HFFc6 (cell line): Measurements from ENCODE around the gene RAD54L2. TPM values are rescaled to one million over a fixed set of nuclear protein-coding genes. Genes with fewer than 3 reads are reported as not detected.

Experiments
- DNase-seq: peaks from one replicate; pipeline ENCODE4 v3.0.0-alpha.2; 2018
- H3K27ac Mint-ChIP-seq: 2 replicates; pipeline ENCODE4 v1.8.0; 2020; ENCODE audit warnings: mild to moderate bottlenecking, mixed read lengths
- H3K27me3 Mint-ChIP-seq: 2 replicates; pipeline ENCODE4 v1.8.0; 2021; ENCODE audit warnings: mild to moderate bottlenecking, moderate library complexity, mixed read lengths; ENCODE audit not compliant: insufficient read depth
- H3K36me3 Mint-ChIP-seq: 2 replicates; pipeline ENCODE4 v1.8.0; 2021; ENCODE audit warnings: low read depth, mixed read lengths
- H3K4me1 Mint-ChIP-seq: 2 replicates; pipeline ENCODE4 v1.8.0; 2020; ENCODE audit warnings: low read depth, mixed read lengths
- H3K4me3 Mint-ChIP-seq: 2 replicates; pipeline ENCODE4 v1.8.0; 2020; ENCODE audit warnings: mild to moderate bottlenecking, moderate library complexity, mixed read lengths
- H3K9me3 Mint-ChIP-seq: 2 replicates; pipeline ENCODE4 v1.8.0; 2020; ENCODE audit warnings: mild to moderate bottlenecking, mixed read lengths
- CTCF ChIP-seq: fragments of 200-600 bp; sonication (generic); IDR thresholded peaks from 2 replicates; pipeline ENCODE4 v1.5.0; 2021; ENCODE audit warnings: antibody characterized with exemption, mild to moderate bottlenecking
- total RNA-seq, 6 experiments: library from RNA; stranded (reverse); fragmentation: NEBNext Ultra II Directional; extraction: Animal tissue kit (Norgen Biotek cat#: 25700); gene quantifications; 2 replicates in 1 of 6; 3 replicates in 5 of 6; pipeline ENCODE4 v1.2.3, GENCODE V29; 2021

RAD54L2 gene
- total RNA-seq, 6 experiments from 2014 or later, result 18.6 to 21.3 (median 19.5) TPM

- no peak for DNase-seq
- TF ChIP-seq CTCF, result no peak
- no peak overlapping the region for H3K27ac Mint-ChIP-seq
- H3K4me3 Mint-ChIP-seq, result no peak overlapping the region
- no peaks in the 10 kb centered on the region for H3K9me3 Mint-ChIP-seq
- no peaks in the 10 kb centered on the region for H3K36me3 Mint-ChIP-seq
- peaks cover 14% of the 10 kb centered on the region for H3K4me1 Mint-ChIP-seq
- peaks cover 5% of the 10 kb centered on the region for H3K27me3 Mint-ChIP-seq
Observed at GRCh38 chr3:51502562-51502910, 36.0 kb upstream of the RAD54L2 start.

GRCh38 chr3:51503007-51503406 is 35.5 kb upstream of the RAD54L2 start:
- Mint-ChIP-seq H3K4me1 (peaks cover 14% of the 10 kb centered on the region), H3K4me3 (no peak overlapping the region), H3K36me3 (no peaks in the 10 kb centered on the region), H3K9me3 (no peaks in the 10 kb centered on the region), H3K27me3 (peaks cover 5% of the 10 kb centered on the region), H3K27ac (no peak overlapping the region)
- no peak for DNase-seq
- no peak for TF ChIP-seq CTCF

GRCh38 chr3:51508255-51508654 is 30.3 kb upstream of the RAD54L2 start:
- H3K36me3 Mint-ChIP-seq, result no peaks in the 10 kb centered on the region
- no peaks in the 10 kb centered on the region for H3K4me1 Mint-ChIP-seq
- peaks cover 10% of the 10 kb centered on the region; the same call in 1 of the 2 replicates for H3K27me3 Mint-ChIP-seq
- H3K4me3 Mint-ChIP-seq, result no peak overlapping the region
- no peaks in the 10 kb centered on the region for H3K9me3 Mint-ChIP-seq
- DNase-seq, result no peak
- H3K27ac Mint-ChIP-seq, result no peak overlapping the region
- TF ChIP-seq CTCF, result no peak

GRCh38 chr3:51510996-51511395 is 27.5 kb upstream of the RAD54L2 start:
- Mint-ChIP-seq H3K27ac (no peak overlapping the region), H3K9me3 (no peaks in the 10 kb centered on the region), H3K36me3 (no peaks in the 10 kb centered on the region), H3K4me1 (no peaks in the 10 kb centered on the region), H3K27me3 (peaks cover 8% of the 10 kb centered on the region; the same call in 1 of the 2 replicates), H3K4me3 (no peak overlapping the region)
- DNase-seq, result no peak
- TF ChIP-seq CTCF, result no peak

- Mint-ChIP-seq H3K4me3 (no peak overlapping the region), H3K27me3 (peaks cover 11% of the 10 kb centered on the region), H3K9me3 (no peaks in the 10 kb centered on the region)
Observed at GRCh38 chr3:51514210-51514609, 24.3 kb upstream of the RAD54L2 start.

More at GRCh38 chr3:51514210-51514609, 24.3 kb upstream of the RAD54L2 start:
- H3K27ac Mint-ChIP-seq, result no peak overlapping the region
- no peak for DNase-seq
- no peak for TF ChIP-seq CTCF
- no peaks in the 10 kb centered on the region for H3K4me1 Mint-ChIP-seq
- H3K36me3 Mint-ChIP-seq, result no peaks in the 10 kb centered on the region
